Measurements from ENCODE around the gene NEO1.

GRCh38 chr15:73308305-73308704, 256.0 kb downstream of the NEO1 start:
- TF ChIP-seq CTCF (IDR thresholded peaks at IDR 0.05): no peak
- no peak for TF ChIP-seq POLR2A (IDR thresholded peaks at IDR 0.05)
